Mesenchymal stem cell (in vitro differentiated cells and primary cell): ENCODE measurements around the gene PDZK1.
A peak's percentile ranks its signal among the peaks of the same experiment; 100 is the strongest.

Experiments
- DNase-seq: peaks from one replicate; pipeline ENCODE4 v3.0.0-alpha.2; 2013
- H2AFZ ChIP-seq: one replicate; pipeline ENCODE4 v1.6.1; 2013; ENCODE audit warnings: low read depth, mild to moderate bottlenecking, control low read depth, inconsistent platforms, low read length, moderate library complexity
- H2AK5ac ChIP-seq: 2 replicates; pipeline ENCODE4 v1.6.1; 2013; ENCODE audit warnings: low read length, moderate library complexity, mild to moderate bottlenecking, inconsistent platforms; ENCODE audit not compliant: severe bottlenecking
- H2BK120ac ChIP-seq: one replicate; pipeline ENCODE4 v1.6.1; 2013; ENCODE audit warnings: low read depth, mild to moderate bottlenecking, inconsistent platforms, low read length, moderate library complexity
- H2BK12ac ChIP-seq, 2 experiments: one replicate each; pipeline ENCODE4 v1.6.1; 2013; ENCODE audit warnings: inconsistent platforms in 2 of 2, low read length in 2 of 2, mild to moderate bottlenecking in 2 of 2, moderate library complexity in 2 of 2, control low read depth in 1 of 2
- H2BK15ac ChIP-seq: one replicate; pipeline ENCODE4 v1.6.1; 2013; ENCODE audit warnings: mild to moderate bottlenecking, low read depth, inconsistent platforms; ENCODE audit not compliant: poor library complexity, severe bottlenecking
- H2BK5ac ChIP-seq: 2 replicates; pipeline ENCODE4 v1.6.1; 2013; ENCODE audit warnings: low read depth, mild to moderate bottlenecking, low read length, control low read depth, inconsistent platforms; ENCODE audit not compliant: poor library complexity, severe bottlenecking
- H3K14ac ChIP-seq, 2 experiments: one replicate each; pipeline ENCODE4 v1.6.1; 2013; ENCODE audit warnings: inconsistent platforms in 2 of 2, low read length in 2 of 2, control low read depth in 1 of 2, mild to moderate bottlenecking in 1 of 2, moderate library complexity in 1 of 2
- H3K18ac ChIP-seq, 2 experiments: one replicate each; pipeline ENCODE4 v1.6.1; 2013; ENCODE audit warnings: inconsistent platforms in 2 of 2, low read length in 2 of 2, control low read depth in 1 of 2, low read depth in 1 of 2, mild to moderate bottlenecking in 1 of 2
- H3K23ac ChIP-seq, 2 experiments: one replicate each; pipeline ENCODE4 v1.6.1; 2013; ENCODE audit warnings: inconsistent platforms in 2 of 2, low read length in 2 of 2, mild to moderate bottlenecking in 2 of 2, moderate library complexity in 2 of 2, control low read depth in 1 of 2
- H3K27ac ChIP-seq: 2 replicates; pipeline ENCODE4 v1.5.1; 2013; ENCODE audit warnings: mild to moderate bottlenecking, moderate library complexity, low read length, control low read depth, inconsistent platforms; ENCODE audit not compliant: poor library complexity, severe bottlenecking
- H3K27me3 ChIP-seq, 2 experiments: 2 replicates each; pipeline versions ENCODE4 v1.6.1 to v1.7.0; 2013; ENCODE audit warnings: low read length in 2 of 2, mild to moderate bottlenecking in 2 of 2, moderate library complexity in 2 of 2, control low read depth in 1 of 2, inconsistent platforms in 1 of 2; ENCODE audit not compliant: control insufficient read depth in 1 of 2, insufficient read depth in 1 of 2
- H3K36me3 ChIP-seq, 2 experiments: 2 replicates each; pipeline versions ENCODE4 v1.6.1 to v1.7.0; 2013; ENCODE audit warnings: low read length in 2 of 2, control low read depth in 1 of 2, inconsistent platforms in 1 of 2, low read depth in 1 of 2, mild to moderate bottlenecking in 1 of 2; ENCODE audit not compliant: insufficient read depth in 2 of 2, control insufficient read depth in 1 of 2
- H3K4ac ChIP-seq, 2 experiments: one replicate each; pipeline ENCODE4 v1.6.1; 2013; ENCODE audit warnings: inconsistent platforms in 2 of 2, low read length in 2 of 2, mild to moderate bottlenecking in 2 of 2, moderate library complexity in 2 of 2, control low read depth in 1 of 2, low read depth in 1 of 2
- H3K4me1 ChIP-seq: 2 replicates; pipeline ENCODE4 v1.6.1; 2013; ENCODE audit warnings: low read depth, low read length, control low read depth; ENCODE audit not compliant: control insufficient read depth, insufficient read depth
- H3K4me2 ChIP-seq: 2 replicates; pipeline ENCODE4 v1.6.1; 2013; ENCODE audit warnings: low read length, mild to moderate bottlenecking, inconsistent platforms; ENCODE audit not compliant: poor library complexity, severe bottlenecking
- H3K4me3 ChIP-seq, 2 experiments: 2 replicates each; pipeline versions ENCODE4 v1.5.1 to v1.7.0; 2013; ENCODE audit warnings: low read length in 2 of 2, mild to moderate bottlenecking in 2 of 2, control low read depth in 1 of 2, low read depth in 1 of 2; ENCODE audit not compliant: insufficient read depth in 1 of 2
- H3K79me1 ChIP-seq: replicated peaks from 2 replicates; pipeline ENCODE4 v1.6.1; 2013; ENCODE audit warnings: mild to moderate bottlenecking, control low read depth, low read length, inconsistent platforms; ENCODE audit not compliant: poor library complexity, severe bottlenecking
- H3K9ac ChIP-seq: 2 replicates; pipeline ENCODE4 v1.7.0; 2013; ENCODE audit warnings: mild to moderate bottlenecking, low read length, moderate library complexity
- H3K9me3 ChIP-seq: 2 replicates; pipeline ENCODE4 v1.7.0; 2013; ENCODE audit warnings: mild to moderate bottlenecking, low read length; ENCODE audit not compliant: control insufficient read depth
- H4K8ac ChIP-seq: one replicate; pipeline ENCODE4 v1.6.1; 2013; ENCODE audit warnings: inconsistent platforms, mild to moderate bottlenecking, low read length, moderate library complexity
- H4K91ac ChIP-seq: one replicate; pipeline ENCODE4 v1.6.1; 2013; ENCODE audit warnings: mild to moderate bottlenecking, low read length, inconsistent platforms
- WGBS: methylation state at CpG from one replicate; pipeline ENCODE4 v1.1.7; 2013; ENCODE audit warnings: mixed read lengths; 5-methylcytosine and 5-hydroxymethylcytosine counted together

Gene PDZK1

GRCh38 chr1:145716641-145717345 lies 9.6 kb upstream of the PDZK1 start:
- Histone ChIP-seq H2BK12ac (no peak overlapping the region), H3K36me3 (no peaks in the 10 kb centered on the region), H2BK15ac (no peak overlapping the region), H2BK120ac (no peak overlapping the region), H3K79me1 (no peaks in the 10 kb centered on the region), H3K4me2 (no peak overlapping the region), H4K8ac (no peak overlapping the region), H3K4me1 (peaks cover 32% of the 10 kb centered on the region), H3K23ac (no peak overlapping the region), H3K27me3 (no peaks in the 10 kb centered on the region), H2AK5ac (peak overlapping the region; percentile 13), H4K91ac (no peak overlapping the region), H3K18ac (no peak overlapping the region), H3K9ac (no peak overlapping the region), H3K9me3 (no peaks in the 10 kb centered on the region), H2AFZ (no peak overlapping the region), H3K27ac (peak overlapping the region; percentile 45), H3K4ac (no peak overlapping the region), H3K4me3 (no peak overlapping the region), H2BK5ac (no peak overlapping the region), H3K14ac (no peak overlapping the region)
- WGBS, result 57% methylated on average over 7 of the region's 10 CpGs
- DNase-seq, result no peak

- Histone ChIP-seq H2AK5ac (peak overlapping the region; percentile 63), H2BK12ac (no peak overlapping the region), H4K91ac (no peak overlapping the region), H3K27me3 (no peaks in the 10 kb centered on the region), H3K4me1 (peaks cover 20% of the 10 kb centered on the region), H3K18ac (no peak overlapping the region), H3K4ac (no peak overlapping the region), H3K27ac (peak overlapping the region; percentile 1), H3K4me2 (no peak overlapping the region), H4K8ac (no peak overlapping the region), H3K14ac (peak overlapping the region in 1 of 2 experiments; percentile 64), H3K23ac (no peak overlapping the region), H2BK15ac (no peak overlapping the region), H3K9me3 (no peaks in the 10 kb centered on the region), H2BK120ac (no peak overlapping the region), H3K4me3 (no peak overlapping the region), H2BK5ac (no peak overlapping the region), H3K9ac (no peak overlapping the region), H3K79me1 (no peaks in the 10 kb centered on the region), H2AFZ (no peak overlapping the region), H3K36me3 (no peaks in the 10 kb centered on the region)
- DNase-seq, result no peak
- WGBS, result 93% methylated on average over 6 of the region's 6 CpGs
These were observed 7.5 kb upstream of the PDZK1 start for GRCh38 chr1:145714524-145715111.

- Histone ChIP-seq H2AFZ (no peak overlapping the region), H3K4me1 (peaks cover 29% of the 10 kb centered on the region), H3K23ac (no peak overlapping the region), H3K9me3 (no peaks in the 10 kb centered on the region), H3K27me3 (no peaks in the 10 kb centered on the region), H2BK120ac (no peak overlapping the region), H3K9ac (no peak overlapping the region), H2BK12ac (no peak overlapping the region), H2BK15ac (no peak overlapping the region), H3K4ac (no peak overlapping the region), H4K8ac (no peak overlapping the region), H2BK5ac (no peak overlapping the region), H3K14ac (no peak overlapping the region), H2AK5ac (no peak overlapping the region), H3K79me1 (no peaks in the 10 kb centered on the region), H3K4me3 (no peak overlapping the region), H3K27ac (peak overlapping the region; percentile 94), H3K18ac (no peak overlapping the region), H3K36me3 (no peaks in the 10 kb centered on the region), H4K91ac (no peak overlapping the region), H3K4me2 (peak overlapping the region; percentile 1)
- WGBS, result 50% methylated on average over 3 of the region's 3 CpGs
- DNase-seq, result no peak
These were observed 4.1 kb upstream of the PDZK1 start for GRCh38 chr1:145711213-145711651.

GRCh38 chr1:145710291-145711027 lies 3.3 kb upstream of the PDZK1 start:
- Histone ChIP-seq H3K9me3 (no peaks in the 10 kb centered on the region), H2AK5ac (peak overlapping the region; percentile 19)
- WGBS, result 88% methylated on average over 1 of the region's 4 CpGs

More at GRCh38 chr1:145710291-145711027, 3.3 kb upstream of the PDZK1 start:
- Histone ChIP-seq H3K4me3 (no peak overlapping the region), H3K79me1 (no peaks in the 10 kb centered on the region), H3K4ac (no peak overlapping the region), H4K8ac (no peak overlapping the region), H2BK12ac (no peak overlapping the region), H3K4me2 (no peak overlapping the region), H3K23ac (no peak overlapping the region), H2BK5ac (no peak overlapping the region), H2BK15ac (no peak overlapping the region), H3K27ac (peak overlapping the region; percentile 94), H3K14ac (no peak overlapping the region), H2AFZ (no peak overlapping the region), H3K18ac (no peak overlapping the region), H3K4me1 (peaks cover 25% of the 10 kb centered on the region), H2BK120ac (no peak overlapping the region), H3K27me3 (no peaks in the 10 kb centered on the region), H3K9ac (no peak overlapping the region), H4K91ac (no peak overlapping the region), H3K36me3 (no peaks in the 10 kb centered on the region)
- no peak for DNase-seq
